GM18861 (cell line): ENCODE data around the gene ZFP36.

Source experiments
- ATAC-seq: cut with Tn5 transposase; IDR thresholded peaks from one replicate; pipeline ENCODE4 v1.9.1; 2021; ENCODE audit not compliant: unreplicated experiment

ZFP36 gene

DNA sequence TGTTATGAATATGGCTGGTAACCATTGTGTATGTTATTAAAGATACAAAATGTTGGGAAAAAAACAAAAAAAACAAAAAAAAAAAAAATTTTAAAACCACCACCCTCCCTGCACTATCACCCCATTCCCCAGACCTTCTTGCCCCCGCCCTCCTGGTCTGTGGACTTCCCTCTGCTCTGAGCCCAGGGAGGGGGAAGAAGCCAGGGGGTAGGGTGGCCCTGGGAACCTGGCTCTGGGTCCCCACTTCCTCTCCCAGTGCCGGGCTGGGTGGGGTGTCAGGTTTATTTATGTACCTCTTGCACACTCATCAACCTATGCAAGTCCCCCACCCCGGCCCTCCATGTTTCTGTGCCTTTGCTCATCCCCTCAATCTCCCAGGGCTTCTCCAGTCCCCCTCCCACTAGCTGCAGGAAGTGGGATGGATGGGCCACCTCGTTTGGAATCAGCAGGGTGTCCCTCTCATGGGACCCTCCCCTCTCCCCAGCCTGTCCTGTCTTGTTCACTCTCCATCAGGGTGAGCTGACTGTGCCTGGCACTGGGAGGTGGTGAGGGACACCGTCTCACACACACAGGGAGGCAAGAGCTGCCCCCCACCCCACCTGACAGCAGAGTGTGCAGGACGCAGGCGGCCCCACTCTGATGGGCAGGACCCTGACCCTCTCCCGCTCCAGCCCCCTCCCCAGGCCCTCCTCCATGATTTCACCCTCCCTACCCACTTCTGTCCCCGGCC is 21.6 kb upstream of the ZFP36 start:
- ATAC-seq = no peak

DNA sequence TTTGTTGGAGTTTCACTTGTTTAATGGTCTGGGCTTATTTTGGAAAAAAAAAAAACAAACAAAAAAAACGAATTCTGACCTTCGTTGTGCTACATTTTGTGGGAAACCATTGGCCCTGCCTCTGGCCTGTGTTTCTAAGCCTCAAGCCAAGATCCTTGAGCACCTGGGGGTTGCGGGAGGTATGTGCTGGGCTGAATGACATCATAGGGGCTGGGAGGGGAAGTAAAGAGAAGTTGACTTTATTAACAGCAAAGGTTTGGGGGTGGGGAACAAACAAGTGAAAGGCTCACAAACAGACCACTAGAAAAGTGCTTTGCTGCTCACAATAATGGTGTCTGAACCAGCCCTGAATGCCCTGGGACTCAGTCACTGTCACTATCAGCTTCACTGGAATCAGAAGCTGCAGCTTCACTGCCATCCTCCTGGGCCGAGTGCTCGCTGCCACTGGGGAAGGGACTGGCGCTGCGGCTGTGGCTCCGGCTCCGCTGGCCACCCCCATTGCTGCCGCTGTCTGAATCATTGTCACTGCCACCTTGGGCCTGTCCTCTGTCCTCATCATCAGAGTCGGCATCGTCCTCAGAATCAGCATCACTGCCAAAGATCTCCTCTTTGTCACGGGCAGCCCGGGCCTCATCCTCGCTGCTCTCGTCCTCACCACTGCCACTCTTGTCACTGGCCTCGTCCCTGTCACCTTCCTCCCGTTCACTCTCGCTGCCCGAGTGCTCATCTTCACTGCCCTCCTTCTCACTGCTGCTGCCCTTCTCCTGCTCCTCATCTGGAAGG is 20.8 kb upstream of the ZFP36 start:
- ATAC-seq = no peak

DNA sequence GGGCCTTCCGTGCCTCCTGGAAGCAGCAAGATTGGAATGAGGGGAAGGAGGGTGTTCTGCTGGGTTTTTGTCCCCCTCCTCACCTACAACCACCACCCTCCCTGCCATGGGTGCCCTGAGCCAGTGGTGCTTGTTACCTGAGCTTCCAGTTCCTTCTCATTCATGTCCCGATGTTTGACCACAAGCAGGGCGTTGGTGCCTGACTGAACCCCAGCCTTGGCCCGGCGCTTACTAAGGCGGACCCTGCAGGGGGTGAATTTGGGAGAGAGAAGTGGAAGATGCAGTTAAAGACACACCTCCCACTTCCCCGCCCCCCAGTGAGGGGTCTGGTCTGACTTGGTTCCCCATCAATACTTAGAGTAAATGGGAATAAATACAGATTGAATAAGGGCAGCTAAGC is 20.1 kb upstream of the ZFP36 start:
- no peak for ATAC-seq

DNA sequence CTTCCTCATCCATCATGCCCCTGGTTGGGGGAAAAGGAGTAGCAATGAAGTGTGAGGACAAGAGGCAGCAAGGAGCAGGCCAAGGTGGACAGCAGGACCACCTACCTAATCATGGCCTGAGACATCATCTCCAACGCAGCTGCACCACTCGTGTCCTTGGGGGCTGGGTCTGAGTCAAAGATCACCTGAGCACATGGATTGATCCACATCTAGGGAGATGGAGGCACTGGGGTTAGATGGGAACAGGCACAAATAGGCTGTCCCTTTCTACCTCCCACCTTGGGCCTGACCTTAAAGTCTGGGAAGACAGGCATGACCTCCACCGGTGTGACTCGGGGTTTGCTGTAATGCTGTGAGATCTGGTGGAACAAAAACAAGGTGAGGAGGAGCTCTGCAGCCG is 18.0 kb upstream of the ZFP36 start:
- ATAC-seq = no peak

DNA sequence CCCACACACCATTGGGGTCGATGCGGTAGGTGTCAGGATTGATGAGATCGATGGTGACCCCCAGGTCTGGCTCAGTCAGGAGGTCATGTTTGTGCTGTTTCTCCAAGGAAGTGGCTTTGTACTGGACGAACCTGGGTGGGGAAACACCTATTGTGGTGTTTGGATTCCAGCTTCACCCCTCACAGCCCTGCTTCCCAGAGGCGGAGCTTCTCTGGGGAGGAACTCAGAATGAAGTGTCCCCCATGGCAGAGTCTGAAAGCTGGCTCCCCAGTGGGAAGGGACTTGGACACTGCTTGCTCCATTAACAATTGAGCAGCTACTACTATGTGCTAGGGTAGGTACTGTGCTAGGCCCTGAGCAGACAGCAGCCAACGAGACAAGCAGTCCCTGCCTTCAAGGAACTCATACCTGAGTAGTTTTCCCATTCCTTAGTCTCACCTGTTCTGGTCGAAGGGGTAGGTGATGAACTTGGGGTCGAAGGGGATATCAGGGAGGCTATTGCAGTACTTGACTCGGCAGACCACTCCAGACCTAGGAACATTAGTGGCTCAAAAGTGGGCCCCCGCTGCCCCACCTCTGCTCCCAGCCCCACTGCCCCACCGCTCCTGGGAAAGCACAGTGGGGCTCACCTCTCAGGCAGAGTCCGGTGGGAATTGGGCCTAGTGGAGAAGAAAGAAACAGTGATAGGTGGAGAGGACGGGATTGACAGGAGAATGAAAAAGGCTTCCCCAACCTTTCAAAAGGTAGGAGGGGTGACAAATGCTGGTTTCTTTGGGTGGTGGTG is 16.8 kb upstream of the ZFP36 start:
- no peak for ATAC-seq

DNA sequence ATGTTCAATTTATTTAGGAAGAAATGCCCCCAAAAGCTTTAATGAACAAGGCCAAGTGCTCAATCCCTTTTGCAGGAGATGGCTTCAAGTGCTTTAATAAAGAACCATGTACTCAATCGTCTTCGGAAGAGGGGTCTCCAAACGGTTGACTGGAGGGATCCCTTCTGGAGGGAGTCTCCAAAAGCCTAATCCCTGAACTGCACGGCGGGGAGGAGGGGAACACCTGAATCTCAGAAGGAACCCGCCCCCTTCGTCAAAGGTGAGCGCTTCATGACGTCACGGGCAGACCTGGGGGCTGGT is 16.2 kb upstream of the ZFP36 start:
- no peak for ATAC-seq

DNA sequence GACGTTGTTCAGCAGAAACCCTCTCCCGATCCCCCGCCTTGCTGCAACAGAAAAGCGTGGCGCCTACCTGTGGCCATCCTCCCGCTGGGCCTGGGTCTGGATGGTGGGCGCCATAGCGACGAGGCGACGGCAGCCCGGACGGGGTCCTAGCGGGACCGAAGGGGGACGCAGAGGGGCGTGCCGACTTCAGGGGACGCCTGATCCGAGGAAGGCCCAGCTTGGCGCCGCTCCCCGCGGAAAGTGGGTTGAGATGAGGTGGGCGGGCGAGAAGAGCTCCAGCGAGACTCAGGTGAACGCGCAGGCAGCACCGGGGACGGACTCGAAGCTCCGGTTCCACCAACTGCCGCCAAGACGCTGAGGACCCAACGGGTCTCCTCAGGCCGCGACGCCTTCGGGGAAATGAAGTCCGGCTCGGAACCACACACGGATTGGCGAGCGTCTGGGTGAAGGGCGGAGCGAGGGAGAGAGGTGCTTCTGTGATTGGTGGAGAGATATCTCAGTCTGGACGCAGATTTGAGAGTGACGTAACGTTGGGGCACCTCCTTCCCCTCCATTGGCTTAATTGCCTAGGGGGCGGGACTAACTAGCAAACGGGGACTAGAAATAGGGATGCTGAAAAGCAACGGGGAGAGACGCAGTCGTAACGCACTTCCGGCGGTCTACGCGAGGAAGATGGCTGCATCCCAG is 15.8 kb upstream of the ZFP36 start, which contains the start of the genes MED29 and PAF1:
MED29 (plus strand) TSS at position 628 of the 687 bp plus-strand sequence; CDS start at position 673, 45 bp downstream.
PAF1 (minus strand) TSS at position 356 of the 687 bp plus-strand sequence; CDS start at position 114, 242 bp downstream.
- ATAC-seq = peak; percentile 86

DNA sequence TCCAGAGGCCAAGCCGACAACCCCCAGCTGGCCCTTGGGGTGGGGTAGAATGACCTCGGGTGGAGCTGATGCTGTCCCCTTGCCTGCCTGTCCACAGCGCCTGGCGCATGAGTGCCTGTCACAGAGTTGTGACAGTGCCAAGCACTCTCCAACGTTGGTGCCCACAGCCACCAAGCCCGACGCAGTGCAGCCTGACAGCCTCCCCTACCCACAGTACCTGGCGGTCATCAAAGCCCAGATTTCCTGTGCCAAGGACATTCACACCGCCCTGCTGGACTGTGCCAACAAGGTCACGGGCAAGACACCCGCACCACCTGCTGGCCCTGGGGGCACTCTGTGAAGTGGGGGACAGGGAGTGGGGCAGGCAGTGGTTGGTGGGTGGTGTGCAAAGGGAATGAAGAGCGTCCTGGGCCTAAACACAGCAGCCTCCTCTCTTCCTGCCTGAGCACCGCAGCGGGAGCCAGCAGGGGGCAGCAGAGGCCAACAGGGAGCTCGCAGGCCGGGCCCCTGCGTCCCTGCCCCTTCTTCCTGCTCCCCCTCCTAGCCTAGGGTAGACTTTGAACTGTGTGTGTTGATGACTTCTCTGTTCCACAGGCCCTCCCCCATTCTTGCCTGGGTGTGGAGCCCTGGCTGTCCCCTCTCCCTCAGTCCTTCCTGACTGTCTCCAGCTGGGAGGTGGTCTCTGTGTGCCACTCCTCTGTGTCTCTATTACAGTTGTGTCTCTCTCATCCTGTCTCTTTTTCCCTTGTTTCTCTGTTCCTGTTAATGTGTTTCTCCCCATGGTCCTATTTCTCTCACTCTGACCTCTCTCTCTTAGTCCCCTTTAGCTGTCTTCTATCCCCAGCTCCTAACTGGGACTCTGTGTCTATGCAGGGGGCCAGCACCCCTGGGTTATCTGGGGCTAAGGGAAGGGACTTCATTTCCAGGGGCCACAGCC is 9.0 kb upstream of the ZFP36 start:
- peak; percentile 31 for ATAC-seq

DNA sequence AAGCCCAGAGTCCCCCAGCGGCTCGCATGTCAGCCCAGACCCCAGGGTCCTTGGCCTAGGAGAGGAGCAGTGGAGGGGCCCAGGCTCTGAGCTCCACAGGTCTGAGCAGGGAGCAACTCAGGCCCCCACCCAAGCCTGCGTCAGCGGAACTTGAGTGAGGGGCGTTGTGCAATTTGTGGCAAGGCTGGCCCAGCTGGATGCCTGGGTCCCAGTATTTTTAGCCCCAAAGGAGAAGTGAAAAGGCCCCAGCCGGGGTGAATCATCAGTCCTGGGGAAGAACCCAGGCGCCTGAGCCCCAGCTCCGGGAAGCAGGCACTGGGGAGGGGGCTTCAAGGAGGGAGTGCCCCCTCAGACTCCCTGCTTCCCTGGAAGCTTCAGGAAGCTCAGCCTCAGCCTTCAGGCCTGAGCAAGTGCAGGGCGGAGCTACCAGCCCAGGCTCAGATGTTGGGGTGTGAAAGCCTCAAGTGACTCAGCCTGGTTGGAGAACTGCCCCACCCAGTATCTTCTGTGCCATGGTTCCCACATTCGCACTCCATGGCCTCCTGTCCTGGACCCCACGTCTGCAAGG is 8.3 kb upstream of the ZFP36 start:
- ATAC-seq = no peak

DNA sequence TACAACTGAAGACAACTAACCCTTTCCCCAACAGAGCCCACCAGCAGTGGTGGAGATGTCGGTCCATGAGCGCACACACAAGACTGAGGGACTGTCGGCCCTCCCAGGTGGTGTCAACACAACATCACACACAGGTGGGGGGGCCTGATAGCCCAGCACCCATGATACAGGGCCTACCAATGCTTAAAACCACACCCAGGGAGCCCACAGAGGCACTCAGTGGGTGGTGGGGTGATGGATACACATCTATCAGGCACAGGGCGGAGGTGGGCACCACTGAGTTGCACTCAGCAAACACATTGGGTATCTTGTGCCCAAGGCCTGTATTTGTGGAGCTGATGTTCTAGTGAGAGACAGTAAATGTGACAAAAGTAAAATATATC is 7.0 kb upstream of the ZFP36 start:
- no peak for ATAC-seq

DNA sequence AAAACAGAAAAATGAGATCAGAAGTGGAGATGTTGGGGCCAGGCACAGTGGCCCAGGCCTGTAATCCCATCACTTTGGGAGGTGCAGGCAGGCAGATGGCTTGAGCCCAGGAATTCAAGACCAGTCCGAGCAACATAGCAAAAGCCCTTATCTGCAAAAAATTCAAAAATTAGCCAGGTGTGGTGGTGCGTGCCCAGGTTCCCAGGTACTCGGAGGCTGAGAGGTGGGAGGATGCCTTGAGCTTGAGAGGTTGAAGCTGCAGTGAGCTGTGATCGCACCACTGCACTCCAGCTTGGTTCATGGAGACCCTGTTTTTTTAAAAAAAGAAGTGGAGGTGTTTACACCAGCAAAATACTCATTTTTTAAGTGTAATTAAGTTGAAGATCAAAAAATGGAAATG is 6.6 kb upstream of the ZFP36 start:
- ATAC-seq = no peak

DNA sequence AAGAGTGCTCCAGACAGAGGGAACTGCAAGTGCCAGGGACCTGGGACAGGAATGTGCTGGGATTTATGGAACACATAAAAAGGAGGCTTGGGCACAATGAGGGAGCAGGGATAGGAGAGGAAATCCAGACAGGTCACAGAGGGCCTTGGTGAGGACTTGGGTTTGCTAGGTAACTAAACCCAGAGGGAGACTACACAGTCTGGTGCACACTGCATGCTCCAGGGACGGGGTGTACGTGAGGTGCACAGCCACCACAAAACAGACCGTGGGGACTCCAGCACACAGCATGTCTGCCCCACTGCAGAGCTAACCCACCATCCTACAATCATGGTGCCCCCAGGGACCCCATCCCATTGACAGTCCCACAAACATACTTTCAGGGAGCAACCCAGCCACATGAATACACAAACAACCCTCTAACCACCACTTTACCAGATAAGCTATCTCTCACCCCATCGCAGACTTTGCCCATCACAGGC is 5.5 kb upstream of the ZFP36 start:
- peak; percentile 11 for ATAC-seq

DNA sequence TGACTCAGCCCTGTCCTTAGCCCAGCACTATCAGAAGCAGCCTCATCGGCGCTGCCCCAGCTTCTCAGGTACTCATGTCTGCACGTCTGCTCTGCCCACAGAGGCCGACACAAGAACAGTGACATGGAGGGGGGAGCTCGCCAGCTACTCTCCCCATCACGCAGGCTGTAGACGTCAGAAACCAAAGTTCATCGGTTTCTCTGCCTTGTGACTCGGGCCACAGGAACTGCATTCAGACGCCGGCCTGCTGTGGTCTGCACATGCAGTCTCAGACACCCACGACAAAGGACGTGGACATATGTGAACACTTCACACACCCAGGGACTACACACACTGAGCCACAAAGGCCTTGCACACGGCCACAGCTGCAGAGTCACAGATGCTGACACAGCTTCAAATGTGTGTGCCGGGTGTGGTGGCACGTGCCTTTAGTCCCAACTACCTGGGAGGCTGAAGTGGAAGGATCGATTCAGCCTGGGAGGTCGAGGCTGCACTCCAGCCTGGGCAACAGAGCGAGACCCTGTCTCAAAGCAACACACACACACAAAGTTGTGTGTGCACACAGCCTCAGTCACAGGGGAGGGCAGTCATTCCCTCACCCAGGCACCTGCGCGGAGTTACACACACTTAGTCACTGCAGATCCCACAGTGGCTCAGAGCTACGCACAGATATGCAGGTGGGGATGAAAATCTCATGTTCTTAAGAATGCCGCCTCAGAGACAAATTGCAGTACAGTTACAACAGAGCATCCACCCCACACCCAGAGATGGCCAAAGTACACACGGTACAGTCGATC is 4.9 kb upstream of the ZFP36 start:
- peak; percentile 30 for ATAC-seq

DNA sequence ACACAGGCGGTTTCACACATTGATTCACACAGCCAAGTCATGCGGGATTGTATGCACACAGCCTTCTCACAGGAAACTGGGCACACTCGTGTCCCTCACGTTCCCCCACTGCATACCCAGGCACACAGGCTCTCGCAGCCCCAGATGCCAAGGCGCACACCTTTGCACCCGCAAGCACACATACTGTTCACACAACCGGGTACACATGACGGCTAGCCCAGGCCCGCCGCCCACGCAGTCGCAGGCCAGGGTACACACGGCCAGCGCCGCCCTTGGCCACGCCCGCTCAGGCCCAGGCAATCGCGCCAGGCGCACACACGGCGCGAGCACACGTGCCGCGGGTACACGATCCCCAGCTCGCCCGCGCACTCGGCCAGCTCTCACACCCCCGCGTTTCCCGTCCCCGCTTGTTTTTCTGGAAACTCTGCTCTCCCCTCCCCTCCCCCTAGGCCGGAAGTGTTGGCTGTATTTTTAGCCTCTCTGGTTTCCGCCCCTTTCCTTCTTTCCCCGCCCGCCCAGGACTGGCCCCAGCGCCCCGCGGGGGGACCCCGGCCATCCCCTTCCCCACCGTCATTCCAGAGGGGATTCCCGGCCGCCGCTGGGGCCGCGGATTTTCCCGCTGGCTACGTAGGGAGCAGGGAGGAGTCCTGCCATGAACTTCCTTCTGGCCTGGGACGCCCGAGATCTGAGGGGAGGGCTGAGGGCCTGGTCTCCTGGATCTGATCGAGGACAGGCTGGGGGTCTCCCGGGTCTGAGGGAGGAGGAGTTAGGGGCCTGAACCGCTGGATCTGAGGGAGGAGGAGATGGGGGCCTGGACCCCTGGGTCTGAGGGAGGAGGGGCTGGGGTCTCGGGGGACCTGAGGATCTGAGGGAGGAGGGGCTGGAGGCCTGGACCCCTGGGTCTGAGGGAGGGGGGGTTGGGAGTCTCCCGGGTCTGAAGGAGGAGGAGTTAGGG is 4.0 kb upstream of the ZFP36 start:
- no peak for ATAC-seq

DNA sequence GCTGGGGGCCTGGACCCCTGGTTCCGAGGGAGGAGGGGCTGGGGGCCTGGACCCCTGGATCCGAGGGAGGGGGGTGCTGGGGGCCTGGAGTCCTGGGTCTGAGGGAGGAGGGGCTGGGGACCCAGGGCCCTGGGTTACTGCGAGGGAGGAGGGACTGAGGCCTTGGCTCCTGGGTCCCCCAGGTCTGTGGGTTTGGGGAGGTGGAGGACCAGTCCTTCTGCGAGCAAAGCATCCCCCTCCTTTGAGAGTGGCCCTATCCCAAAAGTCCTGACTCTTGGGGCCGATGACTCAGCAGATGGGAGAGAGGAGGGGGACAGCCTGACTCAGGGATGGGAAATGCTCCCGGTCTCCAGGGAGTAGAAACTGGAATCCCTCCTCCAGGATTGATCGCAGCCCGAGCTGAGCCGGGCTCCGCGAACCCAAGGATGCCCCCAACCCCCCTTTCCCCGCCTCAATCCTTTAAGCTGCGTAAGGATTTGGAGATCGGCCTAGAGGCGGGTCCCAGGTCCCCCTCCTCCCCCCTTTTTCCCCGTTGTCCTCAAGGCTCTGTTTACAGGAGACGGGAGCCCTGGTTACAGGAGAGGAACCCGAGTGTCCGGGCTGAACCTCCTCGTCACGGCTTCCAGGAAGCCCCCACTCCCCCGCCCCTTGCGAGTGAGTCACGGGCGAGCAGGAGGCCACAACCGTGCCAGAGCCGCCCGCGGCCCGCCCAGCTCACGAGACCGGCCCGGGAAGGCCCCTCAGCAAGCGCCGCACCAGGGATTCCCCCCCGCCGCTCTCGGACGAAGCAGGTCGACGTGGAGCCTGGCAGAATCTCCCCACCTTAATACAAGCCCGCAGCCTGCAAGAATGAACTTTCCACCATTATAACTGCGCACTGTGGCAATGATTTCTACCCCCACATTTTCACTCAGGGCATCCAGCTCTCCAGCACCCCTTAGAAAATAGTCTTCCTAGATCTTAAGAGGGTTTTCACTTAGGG is 3.0 kb upstream of the ZFP36 start:
- no peak for ATAC-seq

DNA sequence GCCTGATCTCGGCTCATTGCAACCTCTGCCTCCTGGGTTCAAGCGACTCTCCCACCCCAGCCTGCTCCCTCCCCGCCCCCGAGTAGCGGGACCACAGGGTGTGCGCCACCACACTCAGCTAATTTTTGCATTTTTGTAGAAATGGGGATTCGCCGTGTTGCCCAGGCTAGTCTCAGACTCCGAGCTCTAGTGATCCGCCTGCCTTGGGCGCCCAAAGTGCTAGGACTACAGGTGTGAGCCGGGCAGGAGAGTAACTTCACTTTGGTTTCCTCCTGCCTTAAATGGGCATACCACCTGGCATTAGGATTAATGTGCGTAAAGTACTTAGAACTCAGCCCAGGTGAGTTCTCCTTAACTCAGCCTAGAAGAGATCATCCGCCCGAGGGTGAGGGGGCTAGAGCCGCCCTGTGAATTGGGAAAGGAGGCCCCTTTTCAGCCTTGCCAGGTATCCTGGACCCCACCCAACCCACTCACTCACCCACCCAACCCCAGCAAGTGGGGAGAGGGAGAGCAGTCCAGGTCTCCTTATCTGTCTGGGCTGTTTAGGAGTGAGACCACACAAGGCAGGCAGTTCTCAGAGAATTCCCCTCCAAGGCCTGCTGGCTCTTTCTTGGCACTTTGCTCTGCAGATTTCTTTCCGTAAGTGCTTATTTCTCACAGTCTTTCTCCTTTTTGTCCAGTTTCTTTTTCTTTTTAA is 1.2 kb upstream of the ZFP36 start:
- no peak for ATAC-seq
